Measurements from ENCODE around the gene GPR78. TPM values are rescaled to one million over a fixed set of nuclear protein-coding genes. Genes with fewer than 3 reads are reported as not detected.

GPR78 gene
- total and polyA plus RNA-seq, 2 of the 8 experiments (the other 6 are each of a cell fraction or from before 2014, with no cell fraction given), result 1.0 to 3.0 TPM

GRCh38 chr4:8540991-8541390 is 39.2 kb upstream of the GPR78 start (continued):
- TF ChIP-seq EP300 (IDR thresholded peaks at IDR 0.05; ENCODE audit: borderline replicate concordance in 1 of 2, low read depth in 2 of 2, low read length in 2 of 2), result no peak
- TF ChIP-seq JUN (IDR thresholded peaks at IDR 0.05; ENCODE audit: low read depth, low read length), result no peak
- TF ChIP-seq MAFK (IDR thresholded peaks at IDR 0.05; ENCODE audit: low read depth, low read length), result no peak
- TF ChIP-seq GTF2F1 (IDR thresholded peaks at IDR 0.05; ENCODE audit: borderline replicate concordance, low read depth, low read length), result no peak
- no peak for TF ChIP-seq SP1 (IDR thresholded peaks at IDR 0.05; ENCODE audit: low read depth, low read length)
- TF ChIP-seq E2F6 (IDR thresholded peaks at IDR 0.05), result no peak
- TF ChIP-seq EZH2 (IDR thresholded peaks at IDR 0.05; ENCODE audit: low read depth, low read length, severe bottlenecking), result no peak

Data from H1 (cell line).